PC-9 (cell line): ENCODE data around the gene ZNF282.

Experiments used
- CTCF ChIP-seq: fragments of 200-600 bp; sonication (generic); conservative IDR thresholded peaks from 2 replicates; pipeline ENCODE4 v1.6.1; 2017; ENCODE audit warnings: mixed run types, antibody characterized with exemption, mild to moderate bottlenecking, moderate library complexity
- EZH2 ChIP-seq: fragments of 200-600 bp; sonication (generic); IDR thresholded peaks from 2 replicates; pipeline ENCODE4 v1.8.0; 2017; ENCODE audit warnings: antibody characterized with exemption, low read depth

GRCh38 chr7:149261316-149261828 lies 66.0 kb downstream of the ZNF282 start:
- TF ChIP-seq CTCF (no peak), EZH2 (no peak)
